ENCODE data around the gene RFFL.

RFFL gene

GRCh38 chr17:35057332-35057915 lies 6.1 kb downstream of the RFFL start:
- DNase-seq (ENCODE audit: extremely low read depth, insufficient read length) = no peak
- Histone ChIP-seq H3K4me3 (replicated peaks; ENCODE audit: low read depth, low read length) (no peak overlapping the region), H3K36me3 (ENCODE audit: control insufficient read depth, insufficient read depth, low read length) (no peaks in the 10 kb centered on the region; the same call in 1 of the 2 replicates), H3K27me3 (replicated peaks; ENCODE audit: control insufficient read depth, insufficient read depth, low read length) (no peaks in the 10 kb centered on the region)
- TF ChIP-seq CTCF (IDR thresholded peaks at IDR 0.05; ENCODE audit: insufficient read depth, low read length, poor library complexity, severe bottlenecking) = no peak

- H3K36me3 ChIP-seq (ENCODE audit: control insufficient read depth, insufficient read depth, low read length) = no peaks in the 10 kb centered on the region
- DNase-seq (ENCODE audit: extremely low read depth, insufficient read length) = no peak
These were observed 7.5 kb downstream of the RFFL start for GRCh38 chr17:35056013-35056412.

GRCh38 chr17:35053204-35053603 lies 10.3 kb downstream of the RFFL start:
- Histone ChIP-seq H3K27me3 (replicated peaks; ENCODE audit: control insufficient read depth, insufficient read depth, low read length) (no peaks in the 10 kb centered on the region), H3K36me3 (ENCODE audit: control insufficient read depth, insufficient read depth, low read length) (no peaks in the 10 kb centered on the region), H3K4me3 (replicated peaks; ENCODE audit: low read depth, low read length) (no peak overlapping the region)
- no peak for DNase-seq (ENCODE audit: extremely low read depth, insufficient read length)
- TF ChIP-seq CTCF (IDR thresholded peaks at IDR 0.05; ENCODE audit: insufficient read depth, low read length, poor library complexity, severe bottlenecking) = no peak

More at GRCh38 chr17:35056013-35056412, 7.5 kb downstream of the RFFL start:
- Histone ChIP-seq H3K4me3 (replicated peaks; ENCODE audit: low read depth, low read length) (no peak overlapping the region), H3K27me3 (replicated peaks; ENCODE audit: control insufficient read depth, insufficient read depth, low read length) (no peaks in the 10 kb centered on the region)
- no peak for TF ChIP-seq CTCF (IDR thresholded peaks at IDR 0.05; ENCODE audit: insufficient read depth, low read length, poor library complexity, severe bottlenecking)

DNA sequence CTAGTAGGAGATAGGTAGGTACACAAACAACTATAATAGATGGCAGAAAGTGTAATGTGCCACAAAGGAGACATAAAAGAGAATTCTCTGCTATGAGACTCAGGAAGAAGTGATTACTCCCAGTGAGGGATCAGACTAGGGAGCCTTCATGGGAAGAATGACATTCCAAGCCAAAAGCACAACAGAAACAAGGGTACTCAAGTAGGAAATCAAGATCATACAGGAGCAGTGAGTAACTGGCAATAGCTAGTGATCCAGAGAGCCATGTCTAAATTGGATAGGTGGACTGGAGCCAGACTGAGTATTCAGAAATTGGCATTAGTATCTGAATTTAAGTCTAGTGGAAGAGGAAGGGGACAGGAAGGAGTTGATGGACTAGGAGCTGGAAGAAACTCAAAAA lies 10.7 kb downstream of the RFFL start:
- Histone ChIP-seq H3K4me3 (replicated peaks; ENCODE audit: low read depth, low read length) (no peak overlapping the region), H3K36me3 (ENCODE audit: control insufficient read depth, insufficient read depth, low read length) (no peaks in the 10 kb centered on the region), H3K27me3 (replicated peaks; ENCODE audit: control insufficient read depth, insufficient read depth, low read length) (no peaks in the 10 kb centered on the region)
- TF ChIP-seq CTCF (IDR thresholded peaks at IDR 0.05; ENCODE audit: insufficient read depth, low read length, poor library complexity, severe bottlenecking) = no peak
- DNase-seq (ENCODE audit: extremely low read depth, insufficient read length) = no peak

- no peak for DNase-seq (ENCODE audit: extremely low read depth, insufficient read length)
- no peak overlapping the region for H3K4me3 ChIP-seq (replicated peaks; ENCODE audit: low read depth, low read length)
- no peaks in the 10 kb centered on the region for H3K36me3 ChIP-seq (ENCODE audit: control insufficient read depth, insufficient read depth, low read length)
- no peaks in the 10 kb centered on the region for H3K27me3 ChIP-seq (replicated peaks; ENCODE audit: control insufficient read depth, insufficient read depth, low read length)
- TF ChIP-seq CTCF (IDR thresholded peaks at IDR 0.05; ENCODE audit: insufficient read depth, low read length, poor library complexity, severe bottlenecking) = no peak
These were observed 11.3 kb downstream of the RFFL start for GRCh38 chr17:35052241-35052610.

All from GM06990 (cell line).